DOHH2 (cell line): Measurements from ENCODE around the gene SSNA1.

Source experiments
- H3F3A ChIP-seq: fragments of 200-600 bp; sonication (generic), shearing (Covaris generic); 2 replicates; pipeline ENCODE4 v1.6.0; 2016; ENCODE audit warnings: antibody characterized with exemption, mild to moderate bottlenecking; ENCODE audit not compliant: control insufficient read depth, insufficient read depth
- H3K27ac ChIP-seq: fragments of 200-600 bp; sonication (generic); 2 replicates; pipeline ENCODE4 v1.5.1; 2014; ENCODE audit warnings: low read depth, mild to moderate bottlenecking, low read length, moderate library complexity
- H3K27me3 ChIP-seq: fragments of 200-600 bp; sonication (generic); 2 replicates; pipeline ENCODE4 v1.6.1; 2014; ENCODE audit warnings: mild to moderate bottlenecking, low read length, mixed read lengths; ENCODE audit not compliant: control insufficient read depth
- H3K36me3 ChIP-seq: fragments of 200-600 bp; sonication (generic); 2 replicates; pipeline ENCODE4 v1.6.1; 2014; ENCODE audit warnings: mild to moderate bottlenecking, low read length, moderate library complexity, mixed read lengths; ENCODE audit not compliant: control insufficient read depth
- H3K4me1 ChIP-seq: fragments of 200-600 bp; sonication (generic); 2 replicates; pipeline ENCODE4 v1.6.1; 2014; ENCODE audit warnings: mild to moderate bottlenecking, low read length, mixed read lengths; ENCODE audit not compliant: control insufficient read depth
- H3K4me2 ChIP-seq: fragments of 200-600 bp; sonication (generic); 2 replicates; pipeline ENCODE4 v1.6.0; 2014; ENCODE audit warnings: mild to moderate bottlenecking, low read length, moderate library complexity
- H3K4me3 ChIP-seq: fragments of 200-600 bp; sonication (generic); 2 replicates; pipeline ENCODE4 v1.5.1; 2014; ENCODE audit warnings: mild to moderate bottlenecking, low read length, mixed read lengths
- H3K79me2 ChIP-seq: fragments of 200-600 bp; sonication (generic); 2 replicates; pipeline ENCODE4 v1.6.1; 2014; ENCODE audit warnings: mild to moderate bottlenecking, low read length, mixed read lengths; ENCODE audit not compliant: control insufficient read depth
- H3K9me2 ChIP-seq: fragments of 200-600 bp; sonication (generic); replicated peaks from 2 replicates; pipeline ENCODE4 v1.6.1; 2014; ENCODE audit warnings: mild to moderate bottlenecking, low read length, mixed read lengths; ENCODE audit not compliant: control insufficient read depth
- H3K9me3 ChIP-seq: fragments of 200-600 bp; sonication (generic); 2 replicates; pipeline ENCODE4 v1.6.1; 2014; ENCODE audit warnings: antibody characterized with exemption, low read length, mixed read lengths; ENCODE audit not compliant: control insufficient read depth, insufficient read depth
- H4K20me1 ChIP-seq: fragments of 200-600 bp; sonication (generic); 2 replicates; pipeline ENCODE4 v1.6.0; 2014; ENCODE audit warnings: low read depth, mild to moderate bottlenecking, antibody characterized with exemption, low read length, moderate library complexity; ENCODE audit not compliant: control insufficient read depth, insufficient read depth
- EZH2phosphoT487 ChIP-seq: fragments of 200-600 bp; sonication (generic); IDR thresholded peaks from 2 replicates; pipeline ENCODE4 v1.6.1; 2017; ENCODE audit warnings: borderline replicate concordance, mild to moderate bottlenecking, antibody characterized with exemption, low read length, moderate library complexity, mixed read lengths
- TF ChIP-seq, protein P1 (sequence below): fragments of 200-600 bp; sonication (generic); IDR thresholded peaks from one replicate; pipeline ENCODE4 v1.5.1; 2014; ENCODE audit warnings: antibody characterized with exemption, mild to moderate bottlenecking, low read depth, low read length; ENCODE audit not compliant: poor library complexity, severe bottlenecking

The SSNA1 gene

GRCh38 chr9:137157618-137158415 lies 30.7 kb upstream of the SSNA1 start:
- peaks cover 24% of the 10 kb centered on the region for H3K27me3 ChIP-seq
- H3K9me2 ChIP-seq: no peaks in the 10 kb centered on the region

DNA sequence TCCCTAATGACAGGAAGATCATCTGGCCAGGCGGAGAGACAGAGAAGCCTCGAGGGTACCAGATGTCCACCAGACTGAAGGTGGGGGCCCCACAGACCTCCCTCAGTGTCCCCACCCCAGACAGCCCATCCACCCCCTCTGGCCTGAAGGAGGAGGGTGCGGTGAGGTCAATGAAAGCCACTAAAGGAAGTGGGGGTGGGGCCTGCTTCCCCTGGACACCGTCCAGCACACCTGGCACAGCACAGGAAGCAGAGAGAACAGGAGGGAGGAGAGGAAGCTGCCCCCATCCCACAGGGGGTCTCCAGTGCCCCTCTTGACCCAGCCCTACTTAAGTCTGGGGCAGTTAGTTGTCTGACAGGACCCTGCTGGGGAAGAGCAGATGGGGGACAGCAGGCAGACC lies 29.9 kb upstream of the SSNA1 start:
- TF ChIP-seq, protein P1, sequence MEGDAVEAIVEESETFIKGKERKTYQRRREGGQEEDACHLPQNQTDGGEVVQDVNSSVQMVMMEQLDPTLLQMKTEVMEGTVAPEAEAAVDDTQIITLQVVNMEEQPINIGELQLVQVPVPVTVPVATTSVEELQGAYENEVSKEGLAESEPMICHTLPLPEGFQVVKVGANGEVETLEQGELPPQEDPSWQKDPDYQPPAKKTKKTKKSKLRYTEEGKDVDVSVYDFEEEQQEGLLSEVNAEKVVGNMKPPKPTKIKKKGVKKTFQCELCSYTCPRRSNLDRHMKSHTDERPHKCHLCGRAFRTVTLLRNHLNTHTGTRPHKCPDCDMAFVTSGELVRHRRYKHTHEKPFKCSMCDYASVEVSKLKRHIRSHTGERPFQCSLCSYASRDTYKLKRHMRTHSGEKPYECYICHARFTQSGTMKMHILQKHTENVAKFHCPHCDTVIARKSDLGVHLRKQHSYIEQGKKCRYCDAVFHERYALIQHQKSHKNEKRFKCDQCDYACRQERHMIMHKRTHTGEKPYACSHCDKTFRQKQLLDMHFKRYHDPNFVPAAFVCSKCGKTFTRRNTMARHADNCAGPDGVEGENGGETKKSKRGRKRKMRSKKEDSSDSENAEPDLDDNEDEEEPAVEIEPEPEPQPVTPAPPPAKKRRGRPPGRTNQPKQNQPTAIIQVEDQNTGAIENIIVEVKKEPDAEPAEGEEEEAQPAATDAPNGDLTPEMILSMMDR: no peak
- TF ChIP-seq EZH2phosphoT487: no peak
- Histone ChIP-seq H3K27me3 (peaks cover 24% of the 10 kb centered on the region), H3K9me2 (no peaks in the 10 kb centered on the region), H3K9me3 (no peaks in the 10 kb centered on the region), H3F3A (no peaks in the 10 kb centered on the region), H3K4me3 (peak overlapping the region; percentile 24; the same call in 1 of the 2 replicates), H3K4me1 (peaks cover 37% of the 10 kb centered on the region), H3K27ac (no peak overlapping the region), H4K20me1 (no peaks in the 10 kb centered on the region; the same call in 1 of the 2 replicates), H3K36me3 (no peaks in the 10 kb centered on the region), H3K79me2 (no peaks in the 10 kb centered on the region), H3K4me2 (peak overlapping the region; percentile 51)

More at GRCh38 chr9:137157618-137158415, 30.7 kb upstream of the SSNA1 start:
- Histone ChIP-seq H3F3A (no peaks in the 10 kb centered on the region), H3K36me3 (no peaks in the 10 kb centered on the region), H4K20me1 (no peaks in the 10 kb centered on the region; the same call in 1 of the 2 replicates), H3K4me1 (peaks cover 37% of the 10 kb centered on the region), H3K27ac (no peak overlapping the region), H3K4me3 (no peak overlapping the region; the same call in 1 of the 2 replicates), H3K9me3 (0 out of 2 replicates have a peak, but pooled peaks cover 4% of the 10 kb centered on the region), H3K79me2 (no peaks in the 10 kb centered on the region), H3K4me2 (peak overlapping the region; percentile 51)
- TF ChIP-seq, protein P1: no peak
- no peak for TF ChIP-seq EZH2phosphoT487

DNA sequence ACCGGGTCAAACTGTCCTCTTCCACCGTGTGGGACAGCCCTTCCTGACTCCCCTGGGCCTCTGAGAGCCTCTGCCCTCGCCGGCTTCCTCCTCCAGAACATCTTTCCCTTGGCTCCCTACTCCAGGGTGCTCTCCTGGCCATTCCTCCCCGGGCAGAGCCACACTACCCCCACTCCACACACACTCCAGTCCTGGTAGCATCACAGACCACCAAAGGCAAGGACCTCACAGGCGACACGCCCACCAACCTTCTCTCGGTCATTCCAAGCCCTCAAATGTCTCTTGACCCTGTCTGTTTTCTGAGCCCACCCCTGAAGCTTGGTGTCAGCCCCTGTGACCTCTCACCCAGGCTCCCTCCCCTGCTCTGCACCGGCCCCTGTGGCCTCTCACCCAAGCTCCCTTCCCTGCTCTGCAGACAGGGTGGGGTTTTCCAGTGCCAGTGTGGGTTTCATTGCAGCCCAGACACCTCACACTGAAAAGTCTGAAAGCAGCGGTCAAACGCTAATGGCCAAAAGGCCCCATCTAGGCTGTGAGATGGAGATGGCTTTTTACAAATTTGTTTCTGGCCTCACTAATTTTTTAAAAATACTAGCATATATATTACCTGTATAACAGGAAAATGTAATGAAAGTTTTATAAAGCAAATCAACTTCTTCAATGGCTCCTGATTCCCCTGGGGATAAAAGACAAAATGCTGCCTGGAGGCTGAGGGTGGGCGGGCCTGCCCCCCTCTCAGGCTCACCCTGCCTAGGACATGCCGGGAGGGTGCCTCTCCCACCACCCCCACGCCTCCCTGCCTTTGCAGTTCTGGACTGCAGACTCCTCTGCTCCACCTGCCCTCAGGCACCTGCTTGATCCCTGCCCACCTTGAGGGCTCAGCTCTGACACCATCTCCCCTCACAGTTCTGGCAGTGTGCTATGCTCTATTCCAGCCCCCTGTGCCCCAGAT lies 29.1 kb upstream of the SSNA1 start:
- peak overlapping the region; percentile 51; the same call in 1 of the 2 replicates for H3K4me2 ChIP-seq
- TF ChIP-seq EZH2phosphoT487: no peak
- TF ChIP-seq, protein P1: no peak
- peaks cover 37% of the 10 kb centered on the region for H3K4me1 ChIP-seq
- no peaks in the 10 kb centered on the region for H3K36me3 ChIP-seq
- H3K9me2 ChIP-seq: no peaks in the 10 kb centered on the region
- no peak overlapping the region for H3K27ac ChIP-seq
- H3K4me3 ChIP-seq: no peak overlapping the region
- H4K20me1 ChIP-seq: no peaks in the 10 kb centered on the region; the same call in 1 of the 2 replicates
- H3K9me3 ChIP-seq: no peaks in the 10 kb centered on the region
- H3K79me2 ChIP-seq: no peaks in the 10 kb centered on the region
- H3K27me3 ChIP-seq: peaks cover 24% of the 10 kb centered on the region
- no peaks in the 10 kb centered on the region for H3F3A ChIP-seq
